Stimulated activated CD8-positive, alpha-beta memory T cell treated with anti-CD3 and anti-CD28 coated beads, Interleukin-2, amount 100 ng/mL, for 1 hour (primary cell): ENCODE measurements around the gene USP7.
"Not testable (repeated sequence)": the region's sequence is repeated elsewhere in the genome, so short reads cannot be mapped to it uniquely, and the experiment has no call there.

Source experiments
- DNase-seq, 2 donors: peaks; one replicate each; pipeline ENCODE4 v3.0.0-alpha.2; 2020; ENCODE audit warnings: low read depth in 2 of 2

Gene USP7

DNA sequence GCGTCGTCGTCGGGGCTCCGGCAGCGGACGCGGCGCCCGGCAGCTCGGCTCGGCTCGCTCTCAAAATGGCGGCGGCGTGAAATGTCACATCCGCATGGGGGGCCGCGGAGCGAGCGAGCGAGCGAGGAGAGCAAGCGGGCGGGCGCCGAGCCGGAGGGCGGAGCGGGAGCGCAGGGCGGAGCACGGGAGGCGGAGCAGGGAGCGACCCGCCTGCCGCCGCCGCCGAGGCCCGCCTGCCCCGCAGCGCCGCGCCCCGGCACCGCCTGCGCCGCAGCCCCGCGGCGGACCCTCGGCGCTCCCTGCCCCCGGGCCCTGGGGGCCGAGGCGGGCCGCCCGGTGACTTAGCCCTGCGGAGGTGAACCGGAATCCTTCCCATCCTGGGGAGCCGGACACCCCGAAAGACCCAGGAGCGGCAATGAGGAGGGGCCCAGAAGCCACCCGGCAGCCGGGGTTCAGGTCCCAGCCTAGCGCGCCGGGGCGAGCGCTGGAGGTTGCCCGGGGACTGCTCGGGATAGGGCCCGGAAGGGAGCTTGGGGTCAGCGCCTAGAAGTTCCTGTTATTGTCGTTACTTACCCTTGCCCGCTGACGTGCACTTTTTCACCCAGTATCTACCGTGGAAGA lies at the start of gene USP7:
TSS of gene USP7 (minus strand) at position 86 of the 621 bp plus-strand sequence. CDS start 621 bp downstream, outside the sequence.
- DNase-seq, result peak; percentile 84 to 87

DNA sequence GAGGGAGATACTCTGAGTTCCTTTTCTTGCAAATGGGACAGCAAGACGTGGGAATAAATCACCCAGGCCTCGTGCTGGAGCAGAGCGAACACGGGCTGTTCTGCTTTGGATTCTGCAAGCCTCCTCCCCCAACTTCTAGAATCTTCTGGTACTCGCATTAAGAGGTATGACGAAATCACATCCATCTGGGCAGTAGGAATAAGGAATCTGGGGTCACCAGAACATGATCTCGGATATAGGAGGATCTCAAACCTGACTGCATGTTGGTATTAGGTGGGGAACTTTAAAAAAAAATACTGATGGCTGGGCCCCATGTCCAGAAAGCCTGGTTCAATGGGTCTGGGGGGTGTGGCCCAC lies 49.8 kb upstream of the USP7 start:
- no peak for DNase-seq

DNA sequence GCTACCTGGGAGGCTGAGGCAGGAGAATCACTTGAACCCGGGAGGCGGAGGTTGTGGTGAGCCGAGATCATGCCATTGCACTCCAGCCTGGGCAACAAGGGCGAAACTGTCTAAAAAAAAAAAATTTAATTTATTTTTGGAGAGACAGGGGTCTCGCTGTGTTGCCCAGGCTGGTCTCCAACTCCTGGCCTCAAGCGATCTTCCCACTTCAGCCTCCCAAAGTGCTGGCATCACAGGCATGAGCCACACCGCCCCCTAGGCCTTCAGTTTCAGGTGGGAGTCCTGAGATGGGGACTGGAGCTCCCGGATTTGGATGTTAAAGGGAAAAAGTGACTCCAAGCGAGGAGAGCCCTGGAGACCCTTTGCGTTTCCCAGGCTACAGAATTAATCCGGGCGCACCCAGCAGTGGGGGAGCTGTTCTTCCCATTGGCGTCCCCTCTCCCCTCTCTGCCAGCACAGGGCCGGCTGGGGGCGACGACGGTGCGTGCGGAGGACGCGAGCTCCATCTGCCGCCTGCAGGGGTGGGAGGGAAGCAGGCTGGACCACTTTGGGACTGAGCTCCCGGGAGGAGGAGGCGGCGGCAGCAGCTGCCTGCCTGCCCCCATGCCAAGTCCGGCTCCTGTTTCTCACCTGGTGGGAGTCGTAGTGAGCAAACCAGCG lies 49.3 kb upstream of the USP7 start:
- DNase-seq, result no peak

DNA sequence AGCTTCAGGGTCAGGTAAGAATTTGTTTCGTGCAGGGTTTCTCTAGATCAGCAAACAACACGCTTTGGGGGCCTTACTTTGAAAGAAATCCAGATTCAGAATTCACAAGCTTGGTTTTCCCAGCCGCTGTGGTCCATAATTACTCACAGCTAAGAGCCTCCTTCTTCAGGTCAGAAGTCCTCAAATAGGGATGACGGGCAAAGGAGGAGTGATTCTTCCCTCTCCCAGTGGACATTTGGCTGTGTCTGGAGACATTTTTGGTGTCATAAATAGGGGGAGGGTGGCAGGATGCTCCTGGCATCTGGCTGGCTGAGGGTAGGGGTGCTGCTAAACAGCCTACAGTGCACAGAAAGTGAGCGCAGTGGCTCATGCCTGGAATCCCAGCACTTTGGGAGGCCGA lies 48.6 kb upstream of the USP7 start:
- no peak for DNase-seq

GRCh38 chr16:9008601-9009260 lies 45.0 kb upstream of the USP7 start:
- DNase-seq, result peak; percentile 24 to 40

DNA sequence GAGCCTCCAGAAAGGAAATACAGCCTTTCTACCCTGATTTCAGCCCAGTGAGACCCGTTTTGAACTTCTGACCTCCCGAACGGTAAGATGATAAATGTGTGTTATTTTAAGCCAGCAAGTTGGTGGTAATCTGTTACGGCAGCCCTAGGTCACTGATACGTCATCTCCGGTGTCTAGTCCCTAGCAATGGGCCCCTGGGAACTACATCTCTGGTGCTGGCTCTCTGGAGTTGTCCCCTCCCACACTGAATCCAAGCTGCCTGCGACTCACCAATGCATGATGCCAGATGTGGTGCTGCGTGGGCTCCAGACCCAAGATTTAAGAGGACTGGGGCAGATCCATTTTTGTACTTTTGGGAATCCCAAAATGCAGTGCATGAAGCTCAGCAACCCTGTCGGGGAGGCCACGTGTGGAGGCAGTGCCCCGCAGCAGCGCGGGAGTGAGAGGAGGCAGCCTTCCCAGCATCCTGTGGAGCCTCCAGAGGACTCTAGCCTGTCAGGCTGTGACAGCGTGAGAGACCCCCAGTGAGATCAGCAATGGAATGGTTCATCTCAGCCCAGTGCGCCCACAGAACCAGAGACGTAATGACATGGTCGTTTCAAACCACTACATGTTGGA lies 43.6 kb upstream of the USP7 start:
- DNase-seq, result no peak

GRCh38 chr16:9004183-9004582 lies 40.5 kb upstream of the USP7 start:
- no peak for DNase-seq

GRCh38 chr16:9003763-9004162 lies 40.1 kb upstream of the USP7 start:
- DNase-seq, result no peak

- DNase-seq, result no peak
These were observed 39.6 kb upstream of the USP7 start for GRCh38 chr16:9003322-9003721.

DNA sequence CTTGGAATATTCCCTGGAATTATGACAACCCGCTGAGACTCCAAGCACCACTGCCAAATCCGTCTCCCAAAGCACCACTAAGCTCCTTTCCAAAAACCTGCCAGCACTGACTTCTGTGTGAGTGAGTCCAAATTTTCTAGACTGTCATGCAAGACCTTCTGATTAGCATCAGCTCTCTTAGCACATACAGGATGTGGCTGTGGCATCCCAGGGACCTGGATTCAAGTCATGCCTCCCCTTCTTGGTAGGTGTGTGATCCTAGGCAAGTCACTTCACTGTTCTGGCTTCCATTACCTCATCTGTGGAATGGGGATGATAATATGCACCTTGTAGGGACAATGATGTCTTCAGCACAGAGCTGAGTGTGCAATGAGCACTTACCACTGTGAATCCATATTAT lies 38.3 kb upstream of the USP7 start:
- DNase-seq, result no peak

DNA sequence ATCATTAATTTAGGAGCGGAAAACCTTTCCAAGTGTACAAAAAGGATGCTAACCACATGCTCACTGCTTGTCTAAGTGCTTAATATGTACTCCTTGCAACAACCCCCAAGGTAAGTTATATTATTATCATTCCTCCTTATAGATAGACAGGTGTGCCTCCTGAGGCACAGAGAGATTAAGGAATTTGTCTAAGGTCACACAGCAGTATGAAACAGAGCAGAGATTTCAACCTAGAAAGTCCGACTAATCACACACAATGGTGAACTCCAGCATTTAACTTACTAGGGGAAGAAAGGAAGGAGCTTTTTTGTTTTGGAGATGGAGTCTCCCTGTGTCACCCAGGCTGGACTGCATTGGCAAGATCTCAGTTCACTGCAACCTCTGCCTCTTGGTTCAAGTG lies 37.0 kb upstream of the USP7 start:
- DNase-seq, result no peak

DNA sequence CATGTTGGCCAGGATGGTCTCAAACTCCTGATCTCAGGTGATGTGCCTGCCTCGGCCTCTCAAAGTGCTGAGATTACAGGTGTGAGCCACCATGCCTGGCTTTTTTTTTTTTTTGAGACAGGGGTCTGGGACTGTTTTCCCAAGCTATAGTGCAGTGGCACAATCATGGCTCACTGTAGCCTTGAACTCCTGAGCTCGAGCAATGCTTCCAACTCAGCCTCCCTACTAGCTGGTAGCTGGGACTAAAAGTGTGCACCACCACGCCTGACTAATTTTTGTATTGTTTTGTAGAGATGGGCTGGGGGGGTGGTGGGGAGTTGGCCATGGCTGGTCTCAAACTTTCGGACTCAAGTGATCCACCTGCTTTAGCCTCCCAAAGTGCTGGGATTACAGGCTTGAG lies 36.1 kb upstream of the USP7 start:
- no peak for DNase-seq

- DNase-seq, result no peak
These were observed 34.4 kb upstream of the USP7 start for GRCh38 chr16:8998108-8998507.

DNA sequence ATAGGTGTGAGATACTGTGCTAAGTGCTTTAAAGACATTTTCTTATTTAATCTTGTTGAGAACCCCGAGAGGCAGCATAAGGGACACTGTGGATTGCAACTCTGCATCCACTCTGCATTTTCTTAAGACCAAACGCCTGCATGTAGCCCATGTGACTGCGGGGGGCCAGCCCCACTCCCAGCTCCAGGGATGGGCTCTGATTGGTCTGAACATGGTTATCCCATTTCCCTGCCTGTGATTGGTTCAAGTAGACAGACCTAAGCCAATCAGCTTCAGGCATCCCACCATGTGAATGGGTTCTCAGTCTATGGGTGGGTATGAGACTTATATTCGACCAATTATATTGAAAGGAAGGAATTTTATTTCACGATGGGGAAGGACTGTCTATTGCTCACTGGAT lies 33.2 kb upstream of the USP7 start:
- no peak for DNase-seq

DNA sequence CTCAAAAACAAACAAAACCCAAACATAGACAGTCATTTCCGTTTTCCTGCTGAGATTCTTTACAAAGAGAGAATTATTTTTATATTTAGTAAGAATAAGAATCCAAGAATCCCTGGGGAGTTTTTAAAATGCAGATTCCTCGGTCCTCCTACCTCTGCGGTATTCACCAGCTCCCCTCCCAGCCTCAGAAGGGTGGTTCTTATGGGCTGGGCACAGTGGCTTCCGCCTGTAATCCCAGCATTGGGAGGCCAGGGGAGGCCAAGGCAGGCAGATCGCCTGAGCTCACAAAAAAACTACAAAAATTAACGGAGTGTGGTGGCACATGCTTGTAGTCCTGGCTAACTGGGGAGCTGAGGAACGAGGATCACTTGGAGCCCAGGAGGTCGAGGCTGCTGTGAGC lies 26.7 kb upstream of the USP7 start:
- no peak for DNase-seq

- DNase-seq, result no peak
These were observed 25.6 kb upstream of the USP7 start for GRCh38 chr16:8989099-8989878.

DNA sequence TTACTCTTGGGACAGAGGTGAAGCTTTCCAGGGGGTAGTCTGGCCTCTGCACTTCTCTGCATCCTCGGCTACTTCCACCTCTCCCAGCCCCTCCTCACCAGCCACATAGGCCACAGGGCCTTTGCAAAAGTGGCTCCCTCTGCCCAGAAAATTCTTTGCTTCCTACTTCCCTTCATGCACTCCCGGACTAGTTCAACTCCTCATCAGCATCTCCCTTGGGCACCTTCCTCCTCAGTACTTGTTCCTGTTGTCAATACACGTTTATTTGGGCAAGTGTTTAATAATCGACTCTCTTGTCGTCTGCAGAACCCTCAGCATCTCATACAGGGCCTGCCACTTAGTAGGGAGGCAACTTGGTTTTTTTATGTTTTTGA lies 23.1 kb upstream of the USP7 start:
- no peak for DNase-seq

- DNase-seq, result no peak
These were observed 22.4 kb upstream of the USP7 start for GRCh38 chr16:8986111-8986510.

GRCh38 chr16:8982816-8983215 lies 19.1 kb upstream of the USP7 start:
- no peak for DNase-seq

- DNase-seq, result not testable (repeated sequence)
These were observed 18.2 kb upstream of the USP7 start for GRCh38 chr16:8981901-8982300.

DNA sequence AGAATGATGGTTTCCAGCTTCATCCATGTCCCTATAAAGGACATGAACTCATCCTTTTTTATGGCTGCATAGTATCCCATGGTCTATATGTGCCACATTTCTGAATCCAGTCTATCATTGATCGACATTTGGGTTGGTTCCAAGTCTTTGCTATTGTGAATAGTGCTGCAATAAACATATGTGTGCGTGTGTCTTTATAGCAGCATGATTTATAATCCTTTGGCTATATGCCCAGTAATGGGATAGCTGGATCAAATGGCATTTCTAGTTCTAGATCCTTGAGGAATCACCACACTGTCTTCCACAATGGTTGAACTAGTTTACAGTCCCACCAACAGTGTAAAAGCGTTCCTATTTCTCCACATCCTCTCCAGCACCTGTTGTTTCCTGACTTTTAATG lies 12.5 kb upstream of the USP7 start:
- not testable (repeated sequence) for DNase-seq

GRCh38 chr16:8975039-8975438 lies 11.3 kb upstream of the USP7 start:
- DNase-seq, result no peak
